NB4 (cell line): ENCODE data around the gene CLECL1.
"Not testable (repeated sequence)": the region's sequence is repeated elsewhere in the genome, so short reads cannot be mapped to it uniquely, and the experiment has no call there.

Experiments used
- DNase-seq: peaks from one replicate; pipeline ENCODE4 v3.0.0; 2010; ENCODE audit warnings: low read depth
- H3K4me3 ChIP-seq: one replicate; pipeline ENCODE4 v1.5.1; 2011; ENCODE audit warnings: mild to moderate bottlenecking, low read depth, low read length, moderate library complexity
- CTCF ChIP-seq: IDR thresholded peaks from one replicate; pipeline ENCODE4 v1.5.1; 2012; ENCODE audit warnings: low read depth, low read length
- MAX ChIP-seq: IDR thresholded peaks from 2 replicates; pipeline ENCODE4 v1.6.1; 2011; ENCODE audit warnings: low read depth, low read length
- MYC ChIP-seq: IDR thresholded peaks from 2 replicates; pipeline ENCODE4 v1.6.1; 2011; ENCODE audit warnings: low read depth, low read length
- POLR2A ChIP-seq: IDR thresholded peaks from 2 replicates; pipeline ENCODE4 v1.6.1; 2011; ENCODE audit warnings: mild to moderate bottlenecking; ENCODE audit not compliant: insufficient read length; ENCODE audit errors: extremely low read depth

Gene CLECL1

GRCh38 chr12:9741726-9742125, 8.8 kb upstream of the CLECL1 start:
- TF ChIP-seq CTCF (no peak), POLR2A (no peak), MYC (no peak), MAX (no peak)
- H3K4me3 ChIP-seq = no peak overlapping the region
- peak; percentile 49 for DNase-seq

- no peak overlapping the region for H3K4me3 ChIP-seq
- no peak for DNase-seq
- TF ChIP-seq MAX = no peak
- TF ChIP-seq MYC = no peak
- TF ChIP-seq CTCF = no peak
- no peak for TF ChIP-seq POLR2A
These were observed 7.3 kb upstream of the CLECL1 start for GRCh38 chr12:9740106-9740750.

- not testable (repeated sequence) for DNase-seq, H3K4me3 ChIP-seq
These were observed 6.7 kb upstream of the CLECL1 start for GRCh38 chr12:9739404-9740105.

- peak; percentile 15 for TF ChIP-seq POLR2A
- DNase-seq, H3K4me3 ChIP-seq: not testable (repeated sequence)
These were observed 6.0 kb upstream of the CLECL1 start for GRCh38 chr12:9738905-9739304.

- no peak overlapping the region for H3K4me3 ChIP-seq
- peak; percentile 86 for DNase-seq
- TF ChIP-seq MYC = no peak
- TF ChIP-seq POLR2A = no peak
These were observed 4.2 kb upstream of the CLECL1 start for GRCh38 chr12:9736936-9737705.

GRCh38 chr12:9735601-9736000, 2.7 kb upstream of the CLECL1 start:
- DNase-seq = no peak
- no peak for TF ChIP-seq MAX
- TF ChIP-seq MYC = no peak
- no peak for TF ChIP-seq CTCF
- no peak for TF ChIP-seq POLR2A
- H3K4me3 ChIP-seq = no peak overlapping the region

- DNase-seq = peak; percentile 48
- no peak for TF ChIP-seq POLR2A
- TF ChIP-seq MAX = no peak
- TF ChIP-seq CTCF = no peak
- no peak for TF ChIP-seq MYC
- peak overlapping the region; percentile 55 for H3K4me3 ChIP-seq
These were observed 1.1 kb downstream of the CLECL1 start for GRCh38 chr12:9731797-9732196.
